ENCODE results near the gene RUNX2.

Gene RUNX2

DNA sequence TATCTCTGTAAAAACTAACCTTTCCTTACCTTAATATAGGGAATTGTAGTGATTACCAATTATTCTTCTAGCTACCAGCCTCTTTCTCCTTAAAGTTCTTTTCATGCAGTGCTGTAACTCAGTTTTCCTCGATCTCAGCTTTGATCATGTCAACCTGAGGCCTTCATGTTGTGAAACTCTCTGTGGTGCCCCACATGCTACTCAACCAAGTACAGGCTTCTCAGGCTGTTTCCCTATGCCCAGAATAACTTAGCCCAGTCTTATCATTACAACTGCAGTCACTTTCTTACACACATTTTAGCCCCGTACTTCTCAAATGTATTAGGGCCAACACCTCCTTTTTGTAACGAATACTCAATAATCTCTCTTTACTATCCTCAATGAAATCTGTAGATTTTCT is 139.7 kb downstream of the RUNX2 start:
- no peak overlapping the region for H3K27ac ChIP-seq
- TF ChIP-seq ZFX (IDR thresholded peaks at IDR 0.05) = no peak
- TF ChIP-seq, protein P1, sequence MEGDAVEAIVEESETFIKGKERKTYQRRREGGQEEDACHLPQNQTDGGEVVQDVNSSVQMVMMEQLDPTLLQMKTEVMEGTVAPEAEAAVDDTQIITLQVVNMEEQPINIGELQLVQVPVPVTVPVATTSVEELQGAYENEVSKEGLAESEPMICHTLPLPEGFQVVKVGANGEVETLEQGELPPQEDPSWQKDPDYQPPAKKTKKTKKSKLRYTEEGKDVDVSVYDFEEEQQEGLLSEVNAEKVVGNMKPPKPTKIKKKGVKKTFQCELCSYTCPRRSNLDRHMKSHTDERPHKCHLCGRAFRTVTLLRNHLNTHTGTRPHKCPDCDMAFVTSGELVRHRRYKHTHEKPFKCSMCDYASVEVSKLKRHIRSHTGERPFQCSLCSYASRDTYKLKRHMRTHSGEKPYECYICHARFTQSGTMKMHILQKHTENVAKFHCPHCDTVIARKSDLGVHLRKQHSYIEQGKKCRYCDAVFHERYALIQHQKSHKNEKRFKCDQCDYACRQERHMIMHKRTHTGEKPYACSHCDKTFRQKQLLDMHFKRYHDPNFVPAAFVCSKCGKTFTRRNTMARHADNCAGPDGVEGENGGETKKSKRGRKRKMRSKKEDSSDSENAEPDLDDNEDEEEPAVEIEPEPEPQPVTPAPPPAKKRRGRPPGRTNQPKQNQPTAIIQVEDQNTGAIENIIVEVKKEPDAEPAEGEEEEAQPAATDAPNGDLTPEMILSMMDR (conservative IDR thresholded peaks at IDR 0.05) = no peak

DNA sequence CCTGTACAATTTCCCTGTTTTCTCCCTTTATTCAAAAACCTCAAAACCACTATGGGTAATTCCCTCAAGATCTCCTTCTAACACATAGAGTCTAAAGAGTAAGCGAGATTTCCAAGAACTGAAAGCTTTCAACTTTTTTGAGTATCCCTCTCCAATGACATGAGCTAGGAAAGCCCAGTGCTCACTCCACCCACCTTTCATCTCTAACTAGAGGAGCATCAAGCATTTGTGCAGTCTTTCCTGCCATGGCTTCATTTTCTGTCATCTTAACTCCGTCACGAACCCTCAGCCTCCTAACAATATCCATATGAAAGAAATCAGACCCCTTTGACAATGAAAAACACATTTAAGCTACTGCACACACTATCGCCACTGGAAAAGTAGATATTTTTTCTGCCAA is 141.5 kb downstream of the RUNX2 start:
- H3K27ac ChIP-seq = no peak overlapping the region
- TF ChIP-seq, protein P1 (conservative IDR thresholded peaks at IDR 0.05) = no peak
- no peak for TF ChIP-seq ZFX (IDR thresholded peaks at IDR 0.05)

DNA sequence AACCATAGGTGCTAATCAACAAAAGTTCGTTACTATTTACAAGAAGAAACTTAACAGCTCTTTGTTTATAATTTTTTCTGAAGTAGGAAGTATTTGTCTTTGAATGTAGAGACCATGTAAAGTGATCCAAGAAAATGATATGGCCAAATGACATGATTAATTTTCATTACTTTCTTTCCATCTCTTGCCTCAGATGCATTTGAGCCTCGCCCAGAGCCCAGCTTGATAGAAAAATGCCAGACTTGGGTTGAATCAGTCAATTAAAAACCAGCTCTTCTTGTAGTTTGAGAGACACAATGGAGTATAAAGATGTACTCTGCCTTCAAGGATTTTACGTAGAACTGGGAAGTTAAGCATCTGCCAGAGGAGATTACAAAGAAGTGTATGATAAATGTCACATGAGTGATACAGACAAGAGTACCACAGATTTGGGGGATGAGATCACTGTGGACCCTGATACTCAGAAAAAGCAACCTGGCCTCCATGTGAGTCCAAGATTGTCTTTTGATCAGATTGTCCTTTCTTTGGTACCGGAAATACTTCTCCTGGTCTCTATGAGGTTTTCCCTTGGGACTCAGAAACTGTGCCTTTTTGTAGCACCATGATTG is 142.1 kb downstream of the RUNX2 start:
- no peak for TF ChIP-seq ZFX (IDR thresholded peaks at IDR 0.05)
- TF ChIP-seq, protein P1 (conservative IDR thresholded peaks at IDR 0.05) = no peak
- no peak overlapping the region for H3K27ac ChIP-seq

DNA sequence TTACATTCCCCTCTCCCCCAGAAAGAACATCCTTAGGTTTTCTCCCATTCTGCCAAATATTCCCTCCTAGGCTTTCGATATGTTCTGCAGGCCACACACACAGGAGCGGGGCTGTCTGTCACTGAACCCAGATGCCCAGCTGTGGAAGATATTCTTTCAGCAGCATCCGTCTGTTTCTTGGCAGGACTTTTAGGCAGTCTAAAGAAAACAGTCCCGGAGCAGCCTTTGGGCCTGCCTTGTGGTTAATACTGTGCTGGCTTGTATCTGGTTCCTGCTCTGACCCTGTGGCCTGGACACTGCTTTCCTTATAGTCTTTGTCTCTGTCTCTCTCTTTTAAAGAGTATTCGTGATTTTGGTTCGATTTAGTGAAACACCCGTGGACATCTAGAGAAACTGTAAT is 144.3 kb downstream of the RUNX2 start:
- TF ChIP-seq ZFX (IDR thresholded peaks at IDR 0.05) = no peak
- TF ChIP-seq, protein P1 (conservative IDR thresholded peaks at IDR 0.05) = no peak
- no peak overlapping the region for H3K27ac ChIP-seq

DNA sequence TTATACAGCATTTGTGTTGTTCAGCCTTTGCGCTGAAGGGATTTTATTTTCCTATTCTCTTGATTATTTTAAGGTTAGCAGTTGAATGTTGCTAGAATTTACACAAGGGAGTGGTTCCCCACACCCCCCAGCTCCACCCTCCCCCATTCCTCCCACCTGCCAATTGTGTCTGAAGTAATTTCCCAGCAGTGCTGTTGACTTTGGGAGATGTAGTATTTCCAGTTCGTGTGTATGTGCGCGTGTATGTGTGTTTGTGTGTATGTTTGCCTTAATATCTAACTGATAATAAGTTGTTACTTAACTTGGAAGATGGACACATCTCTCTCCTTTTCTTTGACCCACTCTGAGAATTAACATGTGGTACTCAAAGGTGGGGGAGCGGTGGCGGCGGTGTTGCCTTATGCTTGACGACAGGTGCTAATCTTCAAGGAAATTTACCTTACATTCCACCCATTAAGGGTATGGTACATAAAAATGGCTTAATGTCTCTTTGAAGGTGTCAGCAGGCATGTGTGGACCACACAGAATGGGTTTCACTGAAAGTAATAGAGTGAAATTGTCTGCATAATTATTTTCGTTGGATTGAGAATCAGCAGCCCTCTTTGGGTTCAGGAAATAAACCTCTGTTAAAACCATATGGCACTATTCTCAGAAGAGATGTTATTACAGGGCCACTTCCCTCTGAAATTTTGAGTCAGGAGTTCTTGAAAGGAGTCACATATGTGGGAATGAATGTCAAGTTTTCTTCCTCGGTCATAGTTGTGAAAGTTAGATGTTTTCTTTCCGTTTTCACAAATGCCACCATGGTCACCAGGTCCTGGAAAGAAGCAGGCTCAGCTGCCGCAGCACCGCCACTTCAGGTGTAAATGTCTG is 145.2 kb downstream of the RUNX2 start:
- H3K27ac ChIP-seq = no peak overlapping the region
- TF ChIP-seq, protein P1 (conservative IDR thresholded peaks at IDR 0.05) = no peak
- no peak for TF ChIP-seq ZFX (IDR thresholded peaks at IDR 0.05)

DNA sequence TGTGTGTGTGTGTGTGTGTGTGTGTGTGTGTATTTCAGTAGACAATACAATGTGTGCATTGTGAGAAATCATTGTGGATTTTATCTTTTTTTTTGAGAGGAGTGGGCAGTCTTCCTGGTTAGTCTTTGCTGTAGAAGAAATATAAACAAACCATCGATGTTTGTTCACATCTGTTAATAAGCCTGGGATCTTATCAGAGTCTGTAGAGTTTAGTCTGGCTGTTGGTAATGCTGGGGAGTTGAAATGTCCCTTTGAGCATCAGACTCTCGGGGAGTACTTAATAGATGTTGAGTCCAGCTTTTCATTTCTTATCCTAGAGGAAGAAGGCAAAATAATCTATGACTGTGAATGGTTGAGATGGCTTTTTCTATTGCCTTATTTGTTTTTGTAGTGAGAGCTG is 146.2 kb downstream of the RUNX2 start:
- no peak overlapping the region for H3K27ac ChIP-seq
- no peak for TF ChIP-seq ZFX (IDR thresholded peaks at IDR 0.05)
- TF ChIP-seq, protein P1 (conservative IDR thresholded peaks at IDR 0.05) = no peak

DNA sequence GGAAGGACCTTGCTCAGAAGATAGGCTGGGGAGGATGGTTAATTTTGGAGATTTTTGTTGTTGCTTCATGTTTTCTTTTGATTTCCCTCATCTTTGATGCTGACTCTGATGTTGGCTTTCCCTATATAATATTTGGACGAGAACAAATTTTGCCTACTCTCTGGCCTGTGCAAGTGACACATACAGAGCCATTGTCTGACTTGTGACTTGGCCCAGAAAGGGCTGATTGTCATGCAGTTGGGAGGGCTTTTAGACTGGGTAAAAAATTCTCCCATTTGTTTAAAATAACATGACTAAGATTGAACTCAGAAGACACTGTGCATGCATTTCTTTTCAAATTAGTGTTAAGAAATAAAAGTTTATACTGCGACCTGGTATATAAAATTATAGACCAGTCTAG is 148.2 kb downstream of the RUNX2 start:
- no peak for TF ChIP-seq ZFX (IDR thresholded peaks at IDR 0.05)
- TF ChIP-seq, protein P1 (conservative IDR thresholded peaks at IDR 0.05) = no peak
- no peak overlapping the region for H3K27ac ChIP-seq

All from C4-2B (cell line).